Loucy (cell line): ENCODE results near the gene PHACTR3.

Experiments used
- CTCF ChIP-seq: fragments of 200-600 bp; sonication (generic); conservative IDR thresholded peaks from 2 replicates; pipeline ENCODE4 v1.5.1; 2014; ENCODE audit warnings: mild to moderate bottlenecking, antibody characterized with exemption, low read length
- EZH2phosphoT487 ChIP-seq: fragments of 200-600 bp; IDR thresholded peaks from 2 replicates; pipeline ENCODE4 v1.6.1; 2018; ENCODE audit warnings: antibody characterized with exemption, mild to moderate bottlenecking, moderate library complexity, borderline replicate concordance

- no peak for TF ChIP-seq CTCF
- no peak for TF ChIP-seq EZH2phosphoT487
Observed at GRCh38 chr20:59629141-59630045, 25.1 kb downstream of the PHACTR3 start.
